ENCODE data around the gene PTPRE.

GRCh38 chr10:128055061-128055868 is 148.4 kb downstream of the PTPRE start:
- TF ChIP-seq CTCF (IDR thresholded peaks at IDR 0.05; ENCODE audit: low read depth, low read length, poor library complexity, severe bottlenecking) (no peak), EZH2phosphoT487 (IDR thresholded peaks at IDR 0.05; ENCODE audit: borderline replicate concordance, low read length) (no peak)
